ENCODE measurements around the gene ZNF70. TPM values are rescaled to one million over a fixed set of nuclear protein-coding genes. Genes with fewer than 3 reads are reported as not detected.

The ZNF70 gene
- total RNA-seq, 2 donors from 2014 or later, result 3.2 to 5.0 TPM

DNA sequence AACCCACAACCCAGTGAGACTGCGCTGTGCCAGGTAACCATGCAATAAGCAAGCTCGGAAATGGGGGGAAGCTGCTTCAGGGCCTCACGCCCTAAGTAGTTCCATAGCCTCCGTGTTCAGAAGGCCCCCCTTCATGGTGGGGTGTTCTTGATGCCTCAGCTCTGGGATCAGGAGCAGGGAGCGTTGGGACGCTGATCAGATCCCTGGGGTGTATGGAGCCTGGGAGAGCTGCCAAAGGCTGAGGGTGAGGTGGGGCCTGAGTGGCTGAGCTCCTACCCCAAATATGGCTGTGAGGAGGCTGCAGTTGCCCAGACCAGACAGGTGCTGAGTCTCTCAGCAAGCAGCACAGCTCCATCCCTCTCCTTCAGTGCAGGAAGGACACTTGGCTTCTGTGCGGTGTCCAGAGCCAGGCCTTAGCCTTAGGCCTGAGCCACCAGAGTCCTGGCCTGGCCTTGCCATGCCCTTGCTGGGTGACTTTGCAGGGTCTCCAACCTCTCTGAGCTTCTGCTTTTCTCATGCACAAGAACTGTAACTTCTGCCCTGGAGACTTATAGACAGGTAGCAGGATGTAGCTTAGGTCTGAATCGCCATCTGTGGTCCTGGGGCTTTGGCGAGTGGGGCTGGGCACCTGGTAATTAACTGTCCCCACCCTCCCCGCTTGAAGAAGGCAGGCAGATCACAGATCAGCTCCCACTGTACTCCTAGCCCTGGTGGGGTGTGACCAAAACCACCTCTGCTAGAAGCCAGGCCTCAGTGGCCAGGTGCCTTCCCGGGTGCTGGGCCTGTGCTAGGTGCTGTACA lies 27.1 kb upstream of the ZNF70 start:
- Histone ChIP-seq H3K27me3 (no peaks in the 10 kb centered on the region), H3K27ac (peak overlapping the region; percentile 55 to 66), H3K36me3 (no peaks in the 10 kb centered on the region), H3K4me1 (peaks cover 0 to 46% of the 10 kb centered on the region in 2 donors), H3K9me3 (no peaks in the 10 kb centered on the region), H3K4me3 (no peak overlapping the region)
- no peak for DNase-seq (ENCODE audit: low spot score)
- TF ChIP-seq, protein P1, sequence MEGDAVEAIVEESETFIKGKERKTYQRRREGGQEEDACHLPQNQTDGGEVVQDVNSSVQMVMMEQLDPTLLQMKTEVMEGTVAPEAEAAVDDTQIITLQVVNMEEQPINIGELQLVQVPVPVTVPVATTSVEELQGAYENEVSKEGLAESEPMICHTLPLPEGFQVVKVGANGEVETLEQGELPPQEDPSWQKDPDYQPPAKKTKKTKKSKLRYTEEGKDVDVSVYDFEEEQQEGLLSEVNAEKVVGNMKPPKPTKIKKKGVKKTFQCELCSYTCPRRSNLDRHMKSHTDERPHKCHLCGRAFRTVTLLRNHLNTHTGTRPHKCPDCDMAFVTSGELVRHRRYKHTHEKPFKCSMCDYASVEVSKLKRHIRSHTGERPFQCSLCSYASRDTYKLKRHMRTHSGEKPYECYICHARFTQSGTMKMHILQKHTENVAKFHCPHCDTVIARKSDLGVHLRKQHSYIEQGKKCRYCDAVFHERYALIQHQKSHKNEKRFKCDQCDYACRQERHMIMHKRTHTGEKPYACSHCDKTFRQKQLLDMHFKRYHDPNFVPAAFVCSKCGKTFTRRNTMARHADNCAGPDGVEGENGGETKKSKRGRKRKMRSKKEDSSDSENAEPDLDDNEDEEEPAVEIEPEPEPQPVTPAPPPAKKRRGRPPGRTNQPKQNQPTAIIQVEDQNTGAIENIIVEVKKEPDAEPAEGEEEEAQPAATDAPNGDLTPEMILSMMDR (IDR thresholded peaks at IDR 0.05), result no peak

DNA sequence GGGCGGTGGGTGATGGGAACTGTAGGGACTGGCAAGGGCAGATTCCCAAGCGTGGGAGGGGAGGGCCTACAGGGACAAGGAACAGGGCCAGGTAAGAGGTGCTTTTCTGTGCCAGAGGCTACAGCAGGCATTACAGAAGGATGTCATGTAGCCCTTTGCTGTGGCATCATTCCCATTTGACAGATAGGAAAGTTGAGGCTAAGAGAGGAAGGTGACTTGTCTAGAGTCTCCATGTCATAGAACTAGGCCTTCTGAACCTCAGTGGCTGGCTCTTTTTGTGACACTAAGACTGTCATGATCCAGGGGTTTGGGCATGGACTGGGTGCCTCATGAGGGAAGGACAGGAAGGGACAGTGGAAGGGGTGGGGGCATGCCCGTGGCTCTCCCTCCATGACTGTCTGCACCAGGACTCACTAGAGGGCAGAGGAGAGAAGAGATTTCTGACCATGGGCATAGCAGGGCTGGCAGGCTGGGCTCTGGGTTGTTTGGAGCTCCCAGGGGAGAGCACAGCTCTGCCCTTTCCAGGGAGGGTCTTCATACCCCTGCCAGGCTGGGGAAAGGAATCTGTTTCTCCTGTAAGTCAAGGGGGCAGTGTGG lies 25.0 kb upstream of the ZNF70 start:
- no peak for DNase-seq (ENCODE audit: low spot score)
- Histone ChIP-seq H3K9me3 (no peaks in the 10 kb centered on the region), H3K27ac (peak overlapping the region; percentile 23 to 87), H3K4me3 (no peak overlapping the region), H3K27me3 (no peaks in the 10 kb centered on the region), H3K4me1 (peaks cover 0 to 49% of the 10 kb centered on the region in 2 donors), H3K36me3 (no peaks in the 10 kb centered on the region)
- TF ChIP-seq, protein P1 (IDR thresholded peaks at IDR 0.05), result peak in 1 of 2 donors; percentile 19

DNA sequence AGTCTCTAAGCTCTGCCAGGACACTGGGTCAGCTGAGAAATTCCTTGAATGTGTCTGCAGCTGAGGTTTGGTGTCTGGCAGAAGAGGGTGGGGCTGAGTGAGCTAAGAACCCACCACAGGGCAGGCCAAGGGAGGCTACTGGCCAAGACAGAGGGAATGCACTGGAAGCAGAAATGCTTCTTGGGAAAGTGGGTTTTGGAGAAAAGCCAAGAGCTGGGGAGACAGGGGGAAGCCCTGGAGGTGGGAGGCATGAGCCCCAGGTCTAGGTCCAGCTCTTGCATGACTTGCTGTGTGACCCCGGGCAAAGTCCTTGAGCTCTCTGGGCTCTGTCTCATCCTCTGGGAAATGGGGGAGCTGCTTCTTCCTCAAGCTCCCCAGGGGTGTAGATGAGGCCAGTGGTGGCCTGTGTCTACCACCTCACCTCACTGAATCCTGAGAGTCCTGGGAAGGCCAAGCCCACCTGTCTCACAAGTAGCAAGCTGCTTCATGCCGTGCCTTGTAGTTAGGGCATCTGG lies 24.1 kb upstream of the ZNF70 start:
- H3K27me3 ChIP-seq, result no peaks in the 10 kb centered on the region

DNA sequence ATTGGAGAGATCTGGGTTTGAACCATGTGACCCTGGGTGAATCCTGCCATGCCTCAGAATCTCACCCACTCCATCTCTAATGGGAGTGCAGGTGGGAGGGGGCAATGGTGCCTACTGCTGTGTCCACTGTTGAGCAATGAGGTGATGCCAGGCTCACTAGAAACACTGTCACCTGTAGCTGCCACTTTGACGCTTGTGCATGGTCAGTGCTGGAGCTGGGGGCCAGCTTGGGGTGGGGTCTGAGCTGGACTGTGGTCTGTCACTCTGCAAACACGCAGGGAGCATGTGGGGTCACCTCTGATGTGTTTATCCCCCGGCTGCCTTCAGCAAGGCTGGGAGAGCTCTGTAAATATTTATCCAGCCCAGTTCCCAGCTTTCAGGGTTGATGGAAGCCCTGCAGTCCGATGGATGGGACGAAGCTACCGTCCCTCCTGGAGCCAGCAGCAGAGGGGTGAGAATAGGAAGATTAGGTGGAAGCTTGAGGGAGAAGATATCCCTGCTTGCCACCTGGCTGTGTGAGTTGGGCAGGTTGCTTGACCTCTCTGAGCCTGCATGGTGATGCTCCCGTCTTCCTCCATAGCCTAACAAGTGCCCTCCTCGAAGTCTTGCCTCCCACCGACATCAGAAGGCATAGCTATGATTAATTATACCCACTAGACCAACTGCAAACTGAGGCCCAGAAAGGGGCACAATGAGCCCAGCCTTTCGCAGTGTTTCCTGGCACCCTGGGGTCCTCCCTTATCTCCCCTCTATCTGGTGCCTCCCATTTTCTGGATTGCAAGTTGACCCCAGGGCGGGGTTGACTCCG lies 23.4 kb upstream of the ZNF70 start:
- DNase-seq (ENCODE audit: low spot score), result no peak
- Histone ChIP-seq H3K36me3 (no peaks in the 10 kb centered on the region), H3K27ac (peak overlapping the region; percentile 79 to 87), H3K4me3 (no peak overlapping the region), H3K9me3 (no peaks in the 10 kb centered on the region), H3K4me1 (peaks cover 0 to 51% of the 10 kb centered on the region in 2 donors), H3K27me3 (no peaks in the 10 kb centered on the region)
- TF ChIP-seq, protein P1 (IDR thresholded peaks at IDR 0.05), result no peak

More for the DNA sequence above, 24.1 kb upstream of the ZNF70 start:
- DNase-seq (ENCODE audit: low spot score), result no peak
- TF ChIP-seq, protein P1 (IDR thresholded peaks at IDR 0.05), result no peak
- peak overlapping the region; percentile 79 to 87 for H3K27ac ChIP-seq
- peaks cover 0 to 51% of the 10 kb centered on the region in 2 donors for H3K4me1 ChIP-seq
- no peaks in the 10 kb centered on the region for H3K9me3 ChIP-seq
- no peak overlapping the region for H3K4me3 ChIP-seq
- H3K36me3 ChIP-seq, result no peaks in the 10 kb centered on the region

DNA sequence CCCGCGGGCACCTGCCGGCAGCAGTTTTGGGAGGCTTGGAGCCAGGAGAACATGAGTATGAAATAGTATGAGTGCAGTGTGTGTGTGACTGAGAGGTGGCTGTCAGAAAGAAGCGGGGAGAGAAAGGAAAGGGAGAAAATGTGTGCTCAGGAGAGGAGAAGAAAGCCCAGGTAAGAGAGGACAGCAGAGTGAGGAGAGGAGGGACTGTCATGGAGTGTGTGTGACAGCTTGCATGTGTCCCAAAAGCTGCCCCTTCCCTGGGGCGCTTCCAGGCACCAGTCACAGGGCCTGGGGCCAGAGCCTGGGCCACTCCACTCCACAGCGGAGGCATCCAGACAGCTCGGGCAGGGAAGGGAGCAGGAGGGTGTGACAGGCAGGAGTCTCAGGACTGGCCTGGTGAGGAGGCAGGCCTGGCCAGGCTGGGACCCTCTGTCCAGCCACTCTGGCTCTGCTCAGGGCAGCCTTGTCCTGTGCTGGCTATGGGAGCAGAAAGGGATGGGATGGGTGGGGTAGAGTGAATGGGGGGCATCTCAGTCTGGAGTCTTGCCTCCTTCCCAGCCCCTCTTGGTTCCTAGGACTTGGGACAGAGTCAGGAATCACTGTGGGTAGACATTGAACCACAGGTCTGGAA lies 22.7 kb upstream of the ZNF70 start:
- TF ChIP-seq, protein P1 (IDR thresholded peaks at IDR 0.05), result no peak
- peak overlapping the region in 1 of 2 donors; percentile 56 for H3K4me3 ChIP-seq
- no peaks in the 10 kb centered on the region for H3K9me3 ChIP-seq
- peak overlapping the region; percentile 79 to 87 for H3K27ac ChIP-seq
- H3K4me1 ChIP-seq, result peaks cover 0 to 58% of the 10 kb centered on the region in 2 donors
- H3K36me3 ChIP-seq, result no peaks in the 10 kb centered on the region
- no peak for DNase-seq (ENCODE audit: low spot score)
- H3K27me3 ChIP-seq, result no peaks in the 10 kb centered on the region
